HCT116 (cell line): ENCODE measurements around the gene MED7. TPM values are rescaled to one million over a fixed set of nuclear protein-coding genes. Genes with fewer than 3 reads are reported as not detected.

Source experiments
- ATAC-seq: fragments of 200-7000 bp; cut with Tn5 transposase; 2 replicates; pipeline ENCODE4 v1.9.1; 2020; ENCODE audit warnings: mild to moderate bottlenecking, moderate library complexity
- BruUV-seq: library from RNA; stranded (reverse); fragments of 400-500 nt; replicated peaks from 2 replicates; lab custom pipeline; 2021; lab: Mats Ljungman, UMichigan
- CTCF ChIA-PET: fragments of 300-600 bp; sonication (Branson Sonifier 250); formaldehyde crosslinking; loops from one replicate; lab custom pipeline; 2021; ENCODE audit warnings: antibody characterized with exemption; lab: Charles Lee
- POLR2A ChIA-PET: fragments of 300-600, 350-600 bp; sonication (Branson Sonifier 250); formaldehyde crosslinking; loops from one replicate; lab custom pipeline; 2021; ENCODE audit warnings: antibody characterized with exemption; lab: Charles Lee
- RAD21 ChIA-PET, 2 experiments: fragments of 300-600 bp; sonication (Branson Sonifier 250); formaldehyde crosslinking; loops; one replicate each; lab custom pipeline; 2023; ENCODE audit warnings: low total read pairs in 2 of 2; ENCODE audit not compliant: uncharacterized antibody in 2 of 2, unreplicated experiment in 2 of 2, low non-redundant PET in 1 of 2; lab: Charles Lee
- DNase-seq: peaks from one replicate; pipeline ENCODE4 v3.0.0-alpha.2; 2010; ENCODE audit warnings: low read depth, low spot score
- H2AFZ ChIP-seq: fragments of 200-600 bp; shearing (Covaris generic), sonication (generic); 2 replicates; pipeline ENCODE4 v1.6.1; 2017; ENCODE audit warnings: low read depth, mixed run types, mixed read lengths, antibody characterized with exemption, low read length; ENCODE audit not compliant: poor library complexity, severe bottlenecking
- H3K27ac ChIP-seq: 2 replicates; pipeline ENCODE4 v1.5.1; 2012; ENCODE audit warnings: low read depth, low read length
- H3K27me3 ChIP-seq: fragments of 200-600 bp; sonication (generic); 2 replicates; pipeline ENCODE4 v1.6.1; 2016; ENCODE audit warnings: mixed run types, low read length, mixed read lengths; ENCODE audit not compliant: insufficient read depth
- H3K36me3 ChIP-seq, 2 experiments: fragments of 200-500 bp in 1 of 2; fragments of 200-600 bp in 1 of 2; sonication (Bioruptor generic) in 1 of 2; sonication (generic) in 1 of 2; 2 replicates each; pipeline versions ENCODE4 v1.5.1 to v1.6.1; 2014 to 2016; ENCODE audit warnings: low read length in 2 of 2, inconsistent platforms in 1 of 2, mixed read lengths in 1 of 2, mixed run types in 1 of 2; ENCODE audit not compliant: insufficient read depth in 2 of 2, control insufficient read depth in 1 of 2
- H3K4me1 ChIP-seq, 2 experiments: fragments of 200-600 bp in 1 of 2; sonication (generic) in 1 of 2; 2 replicates each; pipeline versions ENCODE4 v1.5.1 to v1.6.1; 2012 to 2017; ENCODE audit warnings: low read length in 2 of 2, inconsistent platforms in 1 of 2, mild to moderate bottlenecking in 1 of 2, mixed read lengths in 1 of 2, mixed run types in 1 of 2, moderate library complexity in 1 of 2; ENCODE audit not compliant: insufficient read depth in 2 of 2, control insufficient read depth in 1 of 2
- H3K4me2 ChIP-seq: fragments of 200-600 bp; sonication (generic); 2 replicates; pipeline ENCODE4 v1.6.1; 2017; ENCODE audit warnings: mixed run types, low read length, mixed read lengths
- H3K4me3 ChIP-seq, 2 experiments: fragments of 200-600 bp in 1 of 2; sonication (generic) in 1 of 2; replicated peaks in 1 of 2; 2 replicates each; pipeline ENCODE4 v1.5.1; 2011 to 2016; ENCODE audit warnings: low read length in 2 of 2, control low read depth in 1 of 2, low read depth in 1 of 2, mild to moderate bottlenecking in 1 of 2, mixed read lengths in 1 of 2, mixed run types in 1 of 2
- H3K79me2 ChIP-seq: fragments of 200-600 bp; sonication (generic); 2 replicates; pipeline ENCODE4 v1.6.1; 2017; ENCODE audit warnings: mild to moderate bottlenecking, mixed run types, low read length, moderate library complexity, mixed read lengths; ENCODE audit not compliant: insufficient read depth
- H3K9ac ChIP-seq: fragments of 200-600 bp; sonication (generic); 2 replicates; pipeline ENCODE4 v1.6.1; 2016; ENCODE audit warnings: low read length, mixed read lengths
- H3K9me2 ChIP-seq: fragments of 200-600 bp; sonication (generic), shearing (Covaris generic); 2 replicates; pipeline ENCODE4 v1.6.1; 2017; ENCODE audit warnings: mixed run types, mild to moderate bottlenecking, moderate library complexity; ENCODE audit not compliant: insufficient read depth
- H3K9me3 ChIP-seq, 2 experiments: fragments of 200-500 bp in 1 of 2; fragments of 200-600 bp in 1 of 2; sonication (Bioruptor generic) in 1 of 2; sonication (generic) in 1 of 2; 2 replicates each; pipeline ENCODE4 v1.6.1; 2014 to 2017; ENCODE audit warnings: low read length in 2 of 2, mixed read lengths in 2 of 2, inconsistent platforms in 1 of 2, low read depth in 1 of 2, mild to moderate bottlenecking in 1 of 2, mixed run types in 1 of 2, moderate library complexity in 1 of 2; ENCODE audit not compliant: control insufficient read depth in 1 of 2, insufficient read depth in 1 of 2
- H4K20me1 ChIP-seq: fragments of 200-600 bp; sonication (generic), shearing (Covaris generic); 2 replicates; pipeline ENCODE4 v1.6.1; 2017; ENCODE audit warnings: mixed run types, mild to moderate bottlenecking, moderate library complexity; ENCODE audit not compliant: insufficient read depth
- CBX3 ChIP-seq: IDR thresholded peaks from 2 replicates; pipeline ENCODE4 v1.6.1; 2012; ENCODE audit warnings: low read depth
- CEBPB ChIP-seq: IDR thresholded peaks from 2 replicates; pipeline ENCODE4 v1.6.1; 2012; ENCODE audit warnings: low read depth
- EGR1 ChIP-seq: IDR thresholded peaks from 2 replicates; pipeline ENCODE4 v1.6.1; 2012; ENCODE audit warnings: low read depth
- ELF1 ChIP-seq: IDR thresholded peaks from 2 replicates; pipeline ENCODE4 v1.6.1; 2012; ENCODE audit warnings: low read depth, borderline replicate concordance
- EZH2 ChIP-seq: fragments of 200-600 bp; sonication (generic); IDR thresholded peaks from 2 replicates; pipeline ENCODE4 v1.6.1; 2017; ENCODE audit warnings: antibody characterized with exemption, mixed run types
- JUND ChIP-seq: IDR thresholded peaks from 2 replicates; pipeline ENCODE4 v1.6.1; 2012
- MAX ChIP-seq: IDR thresholded peaks from 2 replicates; pipeline ENCODE4 v1.6.1; 2012
- POLR2AphosphoS5 ChIP-seq: IDR thresholded peaks from 2 replicates; pipeline ENCODE4 v1.6.1; 2011; ENCODE audit warnings: mild to moderate bottlenecking, low read depth, low read length, moderate library complexity
- RAD21 ChIP-seq: IDR thresholded peaks from 2 replicates; pipeline ENCODE4 v1.6.1; 2012; ENCODE audit warnings: low read depth, mild to moderate bottlenecking
- SIN3A ChIP-seq: IDR thresholded peaks from 2 replicates; pipeline ENCODE4 v1.6.1; 2012; ENCODE audit warnings: low read depth
- SP1 ChIP-seq: IDR thresholded peaks from 2 replicates; pipeline ENCODE4 v1.6.1; 2012; ENCODE audit warnings: low read depth
- SRF ChIP-seq: IDR thresholded peaks from 2 replicates; pipeline ENCODE4 v1.6.1; 2012; ENCODE audit warnings: low read depth
- TCF7L2 ChIP-seq: IDR thresholded peaks from 2 replicates; pipeline ENCODE4 v1.7.0; 2011; ENCODE audit warnings: borderline replicate concordance, inconsistent platforms; ENCODE audit not compliant: insufficient read depth, insufficient read length; ENCODE audit errors: extremely low read depth
- YY1 ChIP-seq: IDR thresholded peaks from 2 replicates; pipeline ENCODE4 v1.6.1; 2011; ENCODE audit warnings: low read length, low read depth, moderate library complexity, mild to moderate bottlenecking; ENCODE audit not compliant: insufficient replicate concordance; ENCODE audit errors: extremely low read depth
- ZNF274 ChIP-seq: fragments of 200-500 bp; sonication (Bioruptor generic); IDR thresholded peaks from 2 replicates; pipeline ENCODE4 v1.6.1; 2014; ENCODE audit warnings: mild to moderate bottlenecking, low read depth, low read length, inconsistent platforms
- intact Hi-C: fragments of 100-400 bp; cut with micrococcal nuclease; formaldehyde crosslinking; loops from 2 replicates; pipeline ENCODE4 v1.10.0; 2022
- total RNA-seq: library from RNA; stranded (reverse); gene quantifications from one replicate; pipeline ENCODE4 v1.2.1, GENCODE V29; 2021; ENCODE audit not compliant: unreplicated experiment
- TF ChIP-seq, protein P1 (sequence below): IDR thresholded peaks from 2 replicates; pipeline ENCODE4 v1.6.1; 2012
- TF ChIP-seq, protein P2 (sequence below): IDR thresholded peaks from 2 replicates; pipeline ENCODE4 v1.6.1; 2011; ENCODE audit warnings: mild to moderate bottlenecking, low read length, moderate library complexity; ENCODE audit not compliant: insufficient replicate concordance; ENCODE audit errors: extremely low read depth

The MED7 gene
- total RNA-seq, 1 experiment from 2014 or later: 9.1 TPM

- Histone ChIP-seq H3K4me2 (no peak overlapping the region), H3K9me2 (no peaks in the 10 kb centered on the region), H2AFZ (no peak overlapping the region), H3K27me3 (no peaks in the 10 kb centered on the region), H3K4me3 (no peak overlapping the region)
- no TSS peak for BruUV-seq
- ChIA-PET POLR2A (no interaction called here), CTCF (no interaction called here), RAD21 (no interaction called here)
- ATAC-seq: no peak
- TF ChIP-seq SRF (no peak), POLR2AphosphoS5 (no peak), SIN3A (no peak), ELF1 (no peak), CBX3 (no peak), SP1 (no peak)
- TF ChIP-seq, all 23 proteins: peak for 0
- H4K20me1 ChIP-seq: no peaks in the 10 kb centered on the region
- H3K79me2 ChIP-seq: no peaks in the 10 kb centered on the region
- no peak overlapping the region for H3K9ac ChIP-seq
- no peaks in the 10 kb centered on the region for H3K9me3 ChIP-seq
- no peak overlapping the region for H3K27ac ChIP-seq
- H3K4me1 ChIP-seq: no peaks in the 10 kb centered on the region
- intact Hi-C loops: no loop called here
- no peaks in the 10 kb centered on the region for H3K36me3 ChIP-seq
- DNase-seq: no peak
Measured at GRCh38 chr5:157107508-157107907, 35.2 kb downstream of the MED7 start.

DNA sequence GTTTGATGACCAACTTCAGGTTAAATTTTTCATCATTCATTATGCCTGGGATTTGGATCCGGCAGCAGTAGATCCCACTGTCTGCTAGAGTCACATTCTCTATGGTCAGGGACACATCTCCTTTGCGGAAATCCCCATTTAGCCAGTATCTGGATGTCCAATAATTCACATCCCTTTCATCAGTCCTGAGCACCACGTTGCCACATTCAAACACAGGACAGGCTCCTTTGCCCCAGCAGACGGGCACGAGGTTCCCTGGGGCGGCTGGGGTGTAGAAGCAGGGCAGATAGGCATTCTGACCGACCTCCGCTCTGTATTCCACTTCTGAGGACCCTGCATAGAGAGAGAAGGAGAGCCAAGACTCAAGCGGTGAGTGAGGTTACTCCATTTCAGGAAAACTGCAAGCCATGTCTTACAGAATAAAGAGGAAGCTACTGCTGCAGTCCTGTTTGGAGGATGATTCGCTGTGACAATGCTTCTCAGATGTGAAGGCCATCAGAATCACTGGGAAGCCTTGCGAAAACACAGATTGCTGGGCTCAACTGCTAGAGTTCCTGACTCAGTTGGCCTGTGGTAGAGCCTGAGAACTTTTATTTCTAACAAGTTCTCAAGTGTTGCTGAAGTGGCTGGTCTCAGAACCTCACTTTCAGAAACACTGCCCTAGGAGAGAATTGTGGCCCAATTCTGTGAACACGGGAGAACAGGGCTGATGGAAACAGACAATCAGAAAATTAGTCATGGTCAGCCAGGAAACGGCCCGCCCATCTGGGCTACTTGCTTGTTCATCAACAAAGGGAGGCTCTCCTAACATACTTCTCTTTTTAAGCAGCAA, 35.8 kb downstream of the MED7 start:
- H4K20me1 ChIP-seq: no peaks in the 10 kb centered on the region
- H3K27ac ChIP-seq: no peak overlapping the region
- no peaks in the 10 kb centered on the region for H3K9me3 ChIP-seq
- no peak overlapping the region for H2AFZ ChIP-seq
- no peak overlapping the region for H3K4me3 ChIP-seq
- no peaks in the 10 kb centered on the region for H3K4me1 ChIP-seq
- H3K36me3 ChIP-seq: no peaks in the 10 kb centered on the region
- BruUV-seq: no TSS peak
- RAD21 ChIA-PET: no interaction called here
- DNase-seq: no peak
- H3K27me3 ChIP-seq: no peaks in the 10 kb centered on the region
- no peak overlapping the region for H3K9ac ChIP-seq
- no peak overlapping the region for H3K4me2 ChIP-seq
- ATAC-seq: no peak
- CTCF ChIA-PET: no interaction called here
- POLR2A ChIA-PET: no interaction called here
- H3K79me2 ChIP-seq: no peaks in the 10 kb centered on the region
- intact Hi-C loops: no loop called here
- no peaks in the 10 kb centered on the region for H3K9me2 ChIP-seq
- TF ChIP-seq CEBPB: no peak
- no peak for TF ChIP-seq MAX
- TF ChIP-seq SRF: no peak
- TF ChIP-seq SIN3A: no peak
- TF ChIP-seq CBX3: no peak
- TF ChIP-seq EGR1: no peak
- TF ChIP-seq, protein P1, sequence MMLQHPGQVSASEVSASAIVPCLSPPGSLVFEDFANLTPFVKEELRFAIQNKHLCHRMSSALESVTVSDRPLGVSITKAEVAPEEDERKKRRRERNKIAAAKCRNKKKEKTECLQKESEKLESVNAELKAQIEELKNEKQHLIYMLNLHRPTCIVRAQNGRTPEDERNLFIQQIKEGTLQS: no peak
- TF ChIP-seq, protein P2, sequence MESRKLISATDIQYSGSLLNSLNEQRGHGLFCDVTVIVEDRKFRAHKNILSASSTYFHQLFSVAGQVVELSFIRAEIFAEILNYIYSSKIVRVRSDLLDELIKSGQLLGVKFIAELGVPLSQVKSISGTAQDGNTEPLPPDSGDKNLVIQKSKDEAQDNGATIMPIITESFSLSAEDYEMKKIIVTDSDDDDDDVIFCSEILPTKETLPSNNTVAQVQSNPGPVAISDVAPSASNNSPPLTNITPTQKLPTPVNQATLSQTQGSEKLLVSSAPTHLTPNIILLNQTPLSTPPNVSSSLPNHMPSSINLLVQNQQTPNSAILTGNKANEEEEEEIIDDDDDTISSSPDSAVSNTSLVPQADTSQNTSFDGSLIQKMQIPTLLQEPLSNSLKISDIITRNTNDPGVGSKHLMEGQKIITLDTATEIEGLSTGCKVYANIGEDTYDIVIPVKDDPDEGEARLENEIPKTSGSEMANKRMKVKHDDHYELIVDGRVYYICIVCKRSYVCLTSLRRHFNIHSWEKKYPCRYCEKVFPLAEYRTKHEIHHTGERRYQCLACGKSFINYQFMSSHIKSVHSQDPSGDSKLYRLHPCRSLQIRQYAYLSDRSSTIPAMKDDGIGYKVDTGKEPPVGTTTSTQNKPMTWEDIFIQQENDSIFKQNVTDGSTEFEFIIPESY: no peak
- TF ChIP-seq JUND: no peak
- no peak for TF ChIP-seq ZNF274
- TF ChIP-seq RAD21: no peak
- no peak for TF ChIP-seq TCF7L2
- no peak for TF ChIP-seq YY1
- TF ChIP-seq EZH2: no peak
